Measurements from ENCODE around the gene SH3RF3.

SH3RF3 gene

GRCh38 chr2:109199790-109200189 lies 70.8 kb downstream of the SH3RF3 start:
- H3K27ac ChIP-seq (ENCODE audit: insufficient read depth, low read depth, low read length, poor library complexity, severe bottlenecking), result no peak overlapping the region
- no peaks in the 10 kb centered on the region for H3K4me1 ChIP-seq (ENCODE audit: control insufficient read depth, insufficient read depth, low read length)
- no peaks in the 10 kb centered on the region for H3K27me3 ChIP-seq (ENCODE audit: control insufficient read depth, insufficient read depth, low read length, poor library complexity, severe bottlenecking)
- H3K36me3 ChIP-seq (ENCODE audit: control insufficient read depth, insufficient read depth, low read length), result no peaks in the 10 kb centered on the region
- no peak overlapping the region for H3K4me3 ChIP-seq (ENCODE audit: insufficient read depth, low read depth, low read length)
- 93 to 98% methylated on average over 4 of the region's 4 CpGs for WGBS, 2 experiments
- H3K9me3 ChIP-seq (ENCODE audit: control insufficient read depth, low read length), result no peaks in the 10 kb centered on the region

- Histone ChIP-seq H3K27ac (ENCODE audit: insufficient read depth, low read depth, low read length, poor library complexity, severe bottlenecking) (no peak overlapping the region), H3K36me3 (ENCODE audit: control insufficient read depth, insufficient read depth, low read length) (no peaks in the 10 kb centered on the region), H3K4me1 (ENCODE audit: control insufficient read depth, insufficient read depth, low read length) (no peaks in the 10 kb centered on the region), H3K9me3 (ENCODE audit: control insufficient read depth, low read length) (no peaks in the 10 kb centered on the region), H3K4me3 (ENCODE audit: insufficient read depth, low read depth, low read length) (no peak overlapping the region), H3K27me3 (ENCODE audit: control insufficient read depth, insufficient read depth, low read length, poor library complexity, severe bottlenecking) (no peaks in the 10 kb centered on the region)
- 89 to 90% methylated on average over 14 of the region's 14 CpGs for WGBS, 2 experiments
Measured at GRCh38 chr2:109200616-109201464, 71.8 kb downstream of the SH3RF3 start.

GRCh38 chr2:109201465-109202327 lies 72.7 kb downstream of the SH3RF3 start:
- H3K4me3 ChIP-seq (ENCODE audit: insufficient read depth, low read depth, low read length), result no peak overlapping the region
- 88 to 89% methylated on average over 21 of the region's 21 CpGs for WGBS, 2 experiments
- H3K27me3 ChIP-seq (ENCODE audit: control insufficient read depth, insufficient read depth, low read length, poor library complexity, severe bottlenecking), result no peaks in the 10 kb centered on the region
- H3K36me3 ChIP-seq (ENCODE audit: control insufficient read depth, insufficient read depth, low read length), result no peaks in the 10 kb centered on the region
- H3K4me1 ChIP-seq (ENCODE audit: control insufficient read depth, insufficient read depth, low read length), result no peaks in the 10 kb centered on the region
- no peaks in the 10 kb centered on the region for H3K9me3 ChIP-seq (ENCODE audit: control insufficient read depth, low read length)
- no peak overlapping the region for H3K27ac ChIP-seq (ENCODE audit: insufficient read depth, low read depth, low read length, poor library complexity, severe bottlenecking)

GRCh38 chr2:109202486-109202885 lies 73.5 kb downstream of the SH3RF3 start:
- H3K4me3 ChIP-seq (ENCODE audit: insufficient read depth, low read depth, low read length), result no peak overlapping the region
- no peaks in the 10 kb centered on the region for H3K36me3 ChIP-seq (ENCODE audit: control insufficient read depth, insufficient read depth, low read length)
- H3K4me1 ChIP-seq (ENCODE audit: control insufficient read depth, insufficient read depth, low read length), result no peaks in the 10 kb centered on the region
- no peaks in the 10 kb centered on the region for H3K9me3 ChIP-seq (ENCODE audit: control insufficient read depth, low read length)
- WGBS, 2 experiments, result 91 to 93% methylated on average over 9 of the region's 9 CpGs
- no peak overlapping the region for H3K27ac ChIP-seq (ENCODE audit: insufficient read depth, low read depth, low read length, poor library complexity, severe bottlenecking)
- H3K27me3 ChIP-seq (ENCODE audit: control insufficient read depth, insufficient read depth, low read length, poor library complexity, severe bottlenecking), result no peaks in the 10 kb centered on the region

GRCh38 chr2:109203246-109204011 lies 74.4 kb downstream of the SH3RF3 start:
- no peaks in the 10 kb centered on the region for H3K27me3 ChIP-seq (ENCODE audit: control insufficient read depth, insufficient read depth, low read length, poor library complexity, severe bottlenecking)
- 94 to 95% methylated on average over 22 of the region's 22 CpGs for WGBS, 2 experiments
- no peak overlapping the region for H3K27ac ChIP-seq (ENCODE audit: insufficient read depth, low read depth, low read length, poor library complexity, severe bottlenecking)
- H3K9me3 ChIP-seq (ENCODE audit: control insufficient read depth, low read length), result no peaks in the 10 kb centered on the region
- H3K36me3 ChIP-seq (ENCODE audit: control insufficient read depth, insufficient read depth, low read length), result no peaks in the 10 kb centered on the region
- H3K4me3 ChIP-seq (ENCODE audit: insufficient read depth, low read depth, low read length), result no peak overlapping the region
- H3K4me1 ChIP-seq (ENCODE audit: control insufficient read depth, insufficient read depth, low read length), result no peaks in the 10 kb centered on the region

GRCh38 chr2:109204412-109204811 lies 75.4 kb downstream of the SH3RF3 start:
- WGBS, 2 experiments, result 90 to 93% methylated on average over 3 of the region's 3 CpGs

GRCh38 chr2:109205447-109205846 lies 76.4 kb downstream of the SH3RF3 start:
- WGBS, 2 experiments, result 89% methylated on average over 6 of the region's 6 CpGs
- no peaks in the 10 kb centered on the region for H3K4me1 ChIP-seq (ENCODE audit: control insufficient read depth, insufficient read depth, low read length)
- no peak overlapping the region for H3K4me3 ChIP-seq (ENCODE audit: insufficient read depth, low read depth, low read length)

More at GRCh38 chr2:109204412-109204811, 75.4 kb downstream of the SH3RF3 start:
- no peaks in the 10 kb centered on the region for H3K36me3 ChIP-seq (ENCODE audit: control insufficient read depth, insufficient read depth, low read length)
- no peaks in the 10 kb centered on the region for H3K9me3 ChIP-seq (ENCODE audit: control insufficient read depth, low read length)
- H3K27me3 ChIP-seq (ENCODE audit: control insufficient read depth, insufficient read depth, low read length, poor library complexity, severe bottlenecking), result no peaks in the 10 kb centered on the region
- no peaks in the 10 kb centered on the region for H3K4me1 ChIP-seq (ENCODE audit: control insufficient read depth, insufficient read depth, low read length)
- H3K27ac ChIP-seq (ENCODE audit: insufficient read depth, low read depth, low read length, poor library complexity, severe bottlenecking), result no peak overlapping the region
- H3K4me3 ChIP-seq (ENCODE audit: insufficient read depth, low read depth, low read length), result no peak overlapping the region

GRCh38 chr2:109206569-109207146 lies 77.7 kb downstream of the SH3RF3 start:
- Histone ChIP-seq H3K36me3 (ENCODE audit: control insufficient read depth, insufficient read depth, low read length) (no peaks in the 10 kb centered on the region), H3K4me1 (ENCODE audit: control insufficient read depth, insufficient read depth, low read length) (no peaks in the 10 kb centered on the region), H3K4me3 (ENCODE audit: insufficient read depth, low read depth, low read length) (no peak overlapping the region), H3K27me3 (ENCODE audit: control insufficient read depth, insufficient read depth, low read length, poor library complexity, severe bottlenecking) (no peaks in the 10 kb centered on the region), H3K27ac (ENCODE audit: insufficient read depth, low read depth, low read length, poor library complexity, severe bottlenecking) (no peak overlapping the region), H3K9me3 (ENCODE audit: control insufficient read depth, low read length) (no peaks in the 10 kb centered on the region)
- 95 to 96% methylated on average over 2 of the region's 2 CpGs for WGBS, 2 experiments

More at GRCh38 chr2:109205447-109205846, 76.4 kb downstream of the SH3RF3 start:
- no peaks in the 10 kb centered on the region for H3K9me3 ChIP-seq (ENCODE audit: control insufficient read depth, low read length)
- no peak overlapping the region for H3K27ac ChIP-seq (ENCODE audit: insufficient read depth, low read depth, low read length, poor library complexity, severe bottlenecking)
- no peaks in the 10 kb centered on the region for H3K36me3 ChIP-seq (ENCODE audit: control insufficient read depth, insufficient read depth, low read length)
- H3K27me3 ChIP-seq (ENCODE audit: control insufficient read depth, insufficient read depth, low read length, poor library complexity, severe bottlenecking), result no peaks in the 10 kb centered on the region

GRCh38 chr2:109207176-109207575 lies 78.2 kb downstream of the SH3RF3 start:
- H3K4me3 ChIP-seq (ENCODE audit: insufficient read depth, low read depth, low read length), result no peak overlapping the region
- H3K9me3 ChIP-seq (ENCODE audit: control insufficient read depth, low read length), result no peaks in the 10 kb centered on the region
- 88 to 91% methylated on average over 1 of the region's 1 CpG for WGBS, 2 experiments
- no peaks in the 10 kb centered on the region for H3K36me3 ChIP-seq (ENCODE audit: control insufficient read depth, insufficient read depth, low read length)
- no peaks in the 10 kb centered on the region for H3K27me3 ChIP-seq (ENCODE audit: control insufficient read depth, insufficient read depth, low read length, poor library complexity, severe bottlenecking)
- H3K27ac ChIP-seq (ENCODE audit: insufficient read depth, low read depth, low read length, poor library complexity, severe bottlenecking), result no peak overlapping the region
- no peaks in the 10 kb centered on the region for H3K4me1 ChIP-seq (ENCODE audit: control insufficient read depth, insufficient read depth, low read length)
